ENCODE data around the gene ANXA2.

DNA sequence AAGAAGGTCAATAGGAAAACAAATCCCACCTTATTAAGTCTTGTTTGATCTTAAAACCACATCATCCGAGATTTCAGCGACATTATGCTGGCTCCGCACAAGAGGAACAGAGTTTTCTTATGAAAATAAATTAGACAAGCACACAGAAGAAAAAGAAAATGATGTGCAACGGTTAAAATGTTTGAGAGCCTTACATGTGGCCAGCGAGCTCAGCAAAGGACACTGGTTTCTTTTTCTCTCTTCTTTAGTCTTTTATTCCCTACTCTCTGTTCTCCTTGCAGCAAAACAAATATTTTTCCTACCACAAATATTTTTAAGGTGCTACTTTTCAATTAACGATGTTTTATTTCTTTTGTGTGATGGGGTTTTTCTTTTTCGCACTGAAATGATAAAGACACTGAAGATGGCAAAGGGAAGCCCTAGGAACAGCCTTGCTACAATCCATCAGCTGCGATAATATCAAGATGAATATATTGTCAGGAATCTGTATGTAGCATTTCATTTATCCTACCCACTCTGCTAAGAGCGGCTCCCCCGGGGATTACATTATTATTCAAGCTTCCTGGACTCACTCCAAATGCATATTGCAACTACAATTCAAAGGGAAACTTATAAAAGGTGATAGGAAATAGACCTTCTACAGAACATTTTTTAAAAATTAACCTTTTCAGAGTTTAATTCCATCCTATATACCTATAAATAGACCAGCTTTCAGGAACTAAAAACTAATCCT is 72.9 kb downstream of the ANXA2 start:
- TF ChIP-seq, protein P1, sequence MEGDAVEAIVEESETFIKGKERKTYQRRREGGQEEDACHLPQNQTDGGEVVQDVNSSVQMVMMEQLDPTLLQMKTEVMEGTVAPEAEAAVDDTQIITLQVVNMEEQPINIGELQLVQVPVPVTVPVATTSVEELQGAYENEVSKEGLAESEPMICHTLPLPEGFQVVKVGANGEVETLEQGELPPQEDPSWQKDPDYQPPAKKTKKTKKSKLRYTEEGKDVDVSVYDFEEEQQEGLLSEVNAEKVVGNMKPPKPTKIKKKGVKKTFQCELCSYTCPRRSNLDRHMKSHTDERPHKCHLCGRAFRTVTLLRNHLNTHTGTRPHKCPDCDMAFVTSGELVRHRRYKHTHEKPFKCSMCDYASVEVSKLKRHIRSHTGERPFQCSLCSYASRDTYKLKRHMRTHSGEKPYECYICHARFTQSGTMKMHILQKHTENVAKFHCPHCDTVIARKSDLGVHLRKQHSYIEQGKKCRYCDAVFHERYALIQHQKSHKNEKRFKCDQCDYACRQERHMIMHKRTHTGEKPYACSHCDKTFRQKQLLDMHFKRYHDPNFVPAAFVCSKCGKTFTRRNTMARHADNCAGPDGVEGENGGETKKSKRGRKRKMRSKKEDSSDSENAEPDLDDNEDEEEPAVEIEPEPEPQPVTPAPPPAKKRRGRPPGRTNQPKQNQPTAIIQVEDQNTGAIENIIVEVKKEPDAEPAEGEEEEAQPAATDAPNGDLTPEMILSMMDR (conservative IDR thresholded peaks at IDR 0.05; ENCODE audit: low read length): no peak
- no peak for TF ChIP-seq EZH2phosphoT487 (IDR thresholded peaks at IDR 0.05; ENCODE audit: borderline replicate concordance)

Measured in Loucy (cell line).